ENCODE data around the gene NAPEPLD. TPM values are rescaled to one million over a fixed set of nuclear protein-coding genes. Genes with fewer than 3 reads are reported as not detected.
"Not testable (repeated sequence)": the region's sequence is repeated elsewhere in the genome, so short reads cannot be mapped to it uniquely, and the experiment has no call there.

NAPEPLD gene
- total RNA-seq, 2 experiments from 2014 or later, result 13.5 to 15.4 TPM

- no peaks in the 10 kb centered on the region for H4K20me1 ChIP-seq (ENCODE audit: insufficient read depth, low read length)
- TF ChIP-seq CTCF (conservative IDR thresholded peaks at IDR 0.05; ENCODE audit: low read length) (no peak), EZH2phosphoT487 (IDR thresholded peaks at IDR 0.05; ENCODE audit: borderline replicate concordance, low read depth, low read length) (no peak)
- no peak overlapping the region for H3K27ac ChIP-seq (ENCODE audit: low read depth, low read length, poor library complexity, severe bottlenecking)
- H3K4me3 ChIP-seq (ENCODE audit: low read depth, low read length, poor library complexity, severe bottlenecking), result no peak overlapping the region
- no peaks in the 10 kb centered on the region for H3K79me2 ChIP-seq (ENCODE audit: insufficient read depth, low read depth, low read length)
- no peak overlapping the region for H2AFZ ChIP-seq (ENCODE audit: low read length)
- H3K4me2 ChIP-seq (ENCODE audit: low read length), result no peak overlapping the region
- CTCF ChIA-PET (ENCODE audit: unreplicated experiment), result no interaction called here
- POLR2A ChIA-PET, result no interaction called here
- intact Hi-C loops (cut with micrococcal nuclease; ENCODE audit: unreplicated experiment), result no loop called here
- H3K36me3 ChIP-seq (ENCODE audit: insufficient read depth, low read length), result peaks cover 34% of the 10 kb centered on the region
- no peaks in the 10 kb centered on the region for H3K9me2 ChIP-seq (ENCODE audit: insufficient read depth, low read length)
- H3K9me3 ChIP-seq (ENCODE audit: low read length), result no peaks in the 10 kb centered on the region
- no peaks in the 10 kb centered on the region for H3K4me1 ChIP-seq (ENCODE audit: insufficient read depth, low read length, poor library complexity, severe bottlenecking)
- BruUV-seq (replicated peaks), result no TSS peak
- DNase-seq (ENCODE audit: low spot score), result no peak
Measured at GRCh38 chr7:103115771-103116170, 33.1 kb downstream of the NAPEPLD start.

GRCh38 chr7:103114576-103115008, 34.3 kb downstream of the NAPEPLD start:
- POLR2A ChIA-PET, result no interaction called here
- CTCF ChIA-PET (ENCODE audit: unreplicated experiment), result no interaction called here
- H3K79me2 ChIP-seq (ENCODE audit: insufficient read depth, low read depth, low read length), result no peaks in the 10 kb centered on the region
- BruUV-seq (replicated peaks), result no TSS peak
- no peak overlapping the region for H2AFZ ChIP-seq (ENCODE audit: low read length)
- H3K4me2 ChIP-seq (ENCODE audit: low read length), result no peak overlapping the region
- H3K4me1 ChIP-seq (ENCODE audit: insufficient read depth, low read length, poor library complexity, severe bottlenecking), result no peaks in the 10 kb centered on the region
- H3K9me2 ChIP-seq (ENCODE audit: insufficient read depth, low read length), result no peaks in the 10 kb centered on the region
- DNase-seq (ENCODE audit: low spot score), result no peak
- no peak overlapping the region for H3K4me3 ChIP-seq (ENCODE audit: low read depth, low read length, poor library complexity, severe bottlenecking)
- peaks cover 25% of the 10 kb centered on the region for H3K36me3 ChIP-seq (ENCODE audit: insufficient read depth, low read length)
- TF ChIP-seq EZH2phosphoT487 (IDR thresholded peaks at IDR 0.05; ENCODE audit: borderline replicate concordance, low read depth, low read length) (no peak), CTCF (conservative IDR thresholded peaks at IDR 0.05; ENCODE audit: low read length) (no peak)
- intact Hi-C loops (cut with micrococcal nuclease; ENCODE audit: unreplicated experiment), result no loop called here
- H3K9me3 ChIP-seq (ENCODE audit: low read length), result no peaks in the 10 kb centered on the region
- H3K27ac ChIP-seq (ENCODE audit: low read depth, low read length, poor library complexity, severe bottlenecking), result no peak overlapping the region
- no peaks in the 10 kb centered on the region for H4K20me1 ChIP-seq (ENCODE audit: insufficient read depth, low read length)

GRCh38 chr7:103113164-103113563, 35.7 kb downstream of the NAPEPLD start:
- Histone ChIP-seq H3K4me1 (ENCODE audit: insufficient read depth, low read length, poor library complexity, severe bottlenecking) (no peaks in the 10 kb centered on the region), H3K4me3 (ENCODE audit: low read depth, low read length, poor library complexity, severe bottlenecking) (no peak overlapping the region), H3K27ac (ENCODE audit: low read depth, low read length, poor library complexity, severe bottlenecking) (no peak overlapping the region), H3K79me2 (ENCODE audit: insufficient read depth, low read depth, low read length) (no peaks in the 10 kb centered on the region), H3K9me3 (ENCODE audit: low read length) (no peaks in the 10 kb centered on the region), H3K36me3 (ENCODE audit: insufficient read depth, low read length) (peaks cover 19% of the 10 kb centered on the region), H4K20me1 (ENCODE audit: insufficient read depth, low read length) (no peaks in the 10 kb centered on the region), H3K9me2 (ENCODE audit: insufficient read depth, low read length) (no peaks in the 10 kb centered on the region), H2AFZ (ENCODE audit: low read length) (no peak overlapping the region), H3K4me2 (ENCODE audit: low read length) (no peak overlapping the region)
- TF ChIP-seq CTCF (conservative IDR thresholded peaks at IDR 0.05; ENCODE audit: low read length) (no peak), EZH2phosphoT487 (IDR thresholded peaks at IDR 0.05; ENCODE audit: borderline replicate concordance, low read depth, low read length) (no peak)
- DNase-seq (ENCODE audit: low spot score), result no peak
- CTCF ChIA-PET (ENCODE audit: unreplicated experiment), result no interaction called here
- intact Hi-C loops (cut with micrococcal nuclease; ENCODE audit: unreplicated experiment), result no loop called here
- no TSS peak for BruUV-seq (replicated peaks)
- POLR2A ChIA-PET, result no interaction called here

GRCh38 chr7:103106703-103107070, 42.2 kb downstream of the NAPEPLD start:
- H3K4me3 ChIP-seq (ENCODE audit: low read depth, low read length, poor library complexity, severe bottlenecking); H3K4me1 ChIP-seq (ENCODE audit: insufficient read depth, low read length, poor library complexity, severe bottlenecking); H3K9me3 ChIP-seq (ENCODE audit: low read length); H3K79me2 ChIP-seq (ENCODE audit: insufficient read depth, low read depth, low read length); BruUV-seq (replicated peaks); intact Hi-C loops (cut with micrococcal nuclease; ENCODE audit: unreplicated experiment); H3K4me2 ChIP-seq (ENCODE audit: low read length); DNase-seq (ENCODE audit: low spot score); H2AFZ ChIP-seq (ENCODE audit: low read length); H3K27ac ChIP-seq (ENCODE audit: low read depth, low read length, poor library complexity, severe bottlenecking); H4K20me1 ChIP-seq (ENCODE audit: insufficient read depth, low read length); H3K9me2 ChIP-seq (ENCODE audit: insufficient read depth, low read length); POLR2A ChIA-PET; CTCF ChIA-PET (ENCODE audit: unreplicated experiment): not testable (repeated sequence)
- peaks cover 24% of the 10 kb centered on the region for H3K36me3 ChIP-seq (ENCODE audit: insufficient read depth, low read length)

Data from OCI-LY7 (cell line).